LNCaP clone FGC (cell line): ENCODE results near the gene MOB3B.

Source experiments
- DNase-seq: peaks from one replicate; pipeline ENCODE4 v3.0.0-alpha.2; 2011; ENCODE audit warnings: low read depth
- H3K4me3 ChIP-seq: 2 replicates; pipeline ENCODE4 v1.5.1; 2011; ENCODE audit warnings: mild to moderate bottlenecking, low read depth, low read length, control low read depth
- CTCF ChIP-seq: IDR thresholded peaks from 2 replicates; pipeline ENCODE4 v1.5.1; 2012; ENCODE audit warnings: mild to moderate bottlenecking; ENCODE audit not compliant: control insufficient read depth, insufficient read depth; ENCODE audit errors: extremely low read depth

MOB3B gene

DNA sequence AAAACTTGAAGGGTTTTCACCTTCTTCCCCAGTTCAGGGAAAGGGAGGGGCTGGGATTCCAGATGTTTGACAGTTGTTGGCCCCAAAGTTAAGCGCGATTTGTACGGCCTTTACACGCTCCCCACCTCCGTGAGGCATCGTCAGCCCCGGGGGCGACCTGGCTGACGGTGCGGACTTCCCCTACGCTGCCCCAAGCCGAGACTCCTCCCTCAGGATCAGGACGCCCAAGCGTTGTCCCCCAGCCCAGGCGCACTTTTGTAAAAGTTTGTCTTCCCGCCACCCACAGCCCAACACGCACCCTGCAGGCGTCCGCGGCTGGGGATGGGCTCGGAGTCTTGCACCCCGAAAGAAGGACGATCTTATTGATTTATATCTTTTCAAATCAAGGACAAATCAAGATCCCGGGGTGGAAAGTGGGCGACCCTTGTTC is 713 bp downstream of the MOB3B start:
- TF ChIP-seq CTCF: no peak
- H3K4me3 ChIP-seq: no peak overlapping the region
- no peak for DNase-seq

GRCh38 chr9:27528076-27528885 is 1.3 kb downstream of the MOB3B start:
- H3K4me3 ChIP-seq: no peak overlapping the region
- DNase-seq: no peak
- no peak for TF ChIP-seq CTCF

- no peak overlapping the region for H3K4me3 ChIP-seq
- TF ChIP-seq CTCF: no peak
- DNase-seq: no peak
Observed at GRCh38 chr9:27527702-27528075, 1.9 kb downstream of the MOB3B start.

DNA sequence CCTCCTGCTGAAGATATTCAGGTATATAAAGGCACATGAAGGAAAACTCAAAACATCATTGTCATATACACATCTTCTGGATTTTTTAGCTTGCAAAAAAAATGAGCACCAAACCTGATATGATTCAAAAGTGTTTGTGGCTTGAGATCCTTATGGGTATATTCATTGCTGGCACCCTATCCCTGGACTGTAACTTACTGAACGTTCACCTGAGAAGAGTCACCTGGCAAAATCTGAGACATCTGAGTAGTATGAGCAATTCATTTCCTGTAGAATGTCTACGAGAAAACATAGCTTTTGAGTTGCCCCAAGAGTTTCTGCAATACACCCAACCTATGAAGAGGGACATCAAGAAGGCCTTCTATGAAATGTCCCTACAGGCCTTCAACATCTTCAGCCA is 5.4 kb downstream of the MOB3B start, which contains the start of gene IFNK:
Gene IFNK (plus strand): TSS at position 55 of the 400 bp plus-strand sequence. CDS start 47 bp downstream, at position 102.
- no peak within 1 kb of the TSS for H3K4me3 ChIP-seq
- DNase-seq: no peak
- no peak for TF ChIP-seq CTCF

GRCh38 chr9:27523141-27523540 is 6.5 kb downstream of the MOB3B start:
- H3K4me3 ChIP-seq: no peak overlapping the region
- DNase-seq: no peak
- TF ChIP-seq CTCF: no peak

DNA sequence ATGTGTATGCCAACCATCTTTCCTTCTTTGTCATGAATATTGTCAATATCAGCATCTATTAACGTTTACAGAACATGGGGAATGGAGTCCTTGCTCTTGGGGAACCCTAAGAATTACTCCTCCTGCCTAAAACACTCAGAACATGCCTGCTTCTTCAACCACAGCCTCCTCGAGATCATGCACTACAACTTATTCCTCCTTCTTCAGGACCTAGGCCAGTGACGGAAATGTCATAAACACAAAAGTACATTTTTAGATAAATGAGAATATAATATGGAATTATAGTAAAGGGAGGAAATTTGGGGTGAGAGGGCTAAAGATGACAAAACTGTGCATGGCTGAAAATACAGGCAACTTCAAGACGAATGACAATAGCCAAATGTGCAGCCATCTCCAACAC is 8.6 kb downstream of the MOB3B start:
- no peak overlapping the region for H3K4me3 ChIP-seq
- no peak for DNase-seq
- TF ChIP-seq CTCF: no peak
